OCI-LY7 (cell line): Measurements from ENCODE around the gene ZC3H7B. TPM values are rescaled to one million over a fixed set of nuclear protein-coding genes. Genes with fewer than 3 reads are reported as not detected.

Source experiments
- BruUV-seq: library from RNA; stranded (reverse); fragments of 400-500 nt; replicated peaks from 2 replicates; lab custom pipeline; 2021; lab: Mats Ljungman, UMichigan
- CTCF ChIA-PET: fragments of 300-600 bp; sonication (Branson Sonifier 250); formaldehyde crosslinking; loops from one replicate; lab custom pipeline; 2022; ENCODE audit warnings: antibody characterized with exemption; ENCODE audit not compliant: unreplicated experiment; lab: Charles Lee
- POLR2A ChIA-PET: fragments of 300-600 bp; sonication (Branson Sonifier 250); formaldehyde crosslinking; loops from one replicate; lab custom pipeline; 2022; ENCODE audit warnings: antibody characterized with exemption; lab: Charles Lee
- DNase-seq: peaks from one replicate; pipeline ENCODE4 v3.0.0-alpha.2; 2015; ENCODE audit warnings: low spot score
- H2AFZ ChIP-seq: fragments of 200-600 bp; sonication (generic), shearing (Covaris generic); 2 replicates; pipeline ENCODE4 v1.6.1; 2014; ENCODE audit warnings: mild to moderate bottlenecking, antibody characterized with exemption, low read length, moderate library complexity
- H3K27ac ChIP-seq: fragments of 200-600 bp; sonication (generic); 2 replicates; pipeline ENCODE4 v1.5.1; 2014; ENCODE audit warnings: mixed run types, low read depth, mild to moderate bottlenecking, moderate library complexity, low read length, inconsistent platforms; ENCODE audit not compliant: poor library complexity, severe bottlenecking
- H3K36me3 ChIP-seq: fragments of 200-600 bp; sonication (generic); 2 replicates; pipeline ENCODE4 v1.6.1; 2014; ENCODE audit warnings: mild to moderate bottlenecking, antibody characterized with exemption, low read length, moderate library complexity, mixed read lengths; ENCODE audit not compliant: insufficient read depth
- H3K4me1 ChIP-seq: fragments of 200-600 bp; sonication (generic); 2 replicates; pipeline ENCODE4 v1.5.1; 2014; ENCODE audit warnings: mild to moderate bottlenecking, low read length; ENCODE audit not compliant: insufficient read depth, poor library complexity, severe bottlenecking
- H3K4me2 ChIP-seq: fragments of 200-600 bp; sonication (generic); 2 replicates; pipeline ENCODE4 v1.6.1; 2014; ENCODE audit warnings: mild to moderate bottlenecking, low read length
- H3K4me3 ChIP-seq: fragments of 200-600 bp; sonication (generic); 2 replicates; pipeline ENCODE4 v1.5.1; 2014; ENCODE audit warnings: mild to moderate bottlenecking, low read depth, low read length; ENCODE audit not compliant: poor library complexity, severe bottlenecking
- H3K79me2 ChIP-seq: fragments of 200-600 bp; sonication (generic); 2 replicates; pipeline ENCODE4 v1.6.1; 2016; ENCODE audit warnings: low read depth, mild to moderate bottlenecking, low read length, moderate library complexity, mixed read lengths; ENCODE audit not compliant: insufficient read depth
- H3K9me2 ChIP-seq: fragments of 200-600 bp; sonication (generic); 2 replicates; pipeline ENCODE4 v1.6.1; 2016; ENCODE audit warnings: mild to moderate bottlenecking, low read length, mixed read lengths; ENCODE audit not compliant: insufficient read depth
- H3K9me3 ChIP-seq: fragments of 200-600 bp; sonication (generic); 2 replicates; pipeline ENCODE4 v1.6.1; 2014; ENCODE audit warnings: mild to moderate bottlenecking, mixed run types, low read length, mixed read lengths
- H4K20me1 ChIP-seq: fragments of 200-600 bp; sonication (generic); 2 replicates; pipeline ENCODE4 v1.6.1; 2014; ENCODE audit warnings: mild to moderate bottlenecking, antibody characterized with exemption, low read length, moderate library complexity, mixed read lengths; ENCODE audit not compliant: insufficient read depth
- CTCF ChIP-seq: fragments of 200-600 bp; sonication (generic); conservative IDR thresholded peaks from 2 replicates; pipeline ENCODE4 v1.5.1; 2014; ENCODE audit warnings: mild to moderate bottlenecking, antibody characterized with exemption, low read length, moderate library complexity, mixed read lengths
- EZH2phosphoT487 ChIP-seq: fragments of 200-600 bp; sonication (generic); IDR thresholded peaks from 2 replicates; pipeline ENCODE4 v1.6.1; 2018; ENCODE audit warnings: low read depth, borderline replicate concordance, mild to moderate bottlenecking, mixed run types, antibody characterized with exemption, low read length, moderate library complexity, mixed read lengths
- intact Hi-C: fragments of 100-400 bp; cut with micrococcal nuclease; formaldehyde crosslinking; loops from one replicate; pipeline ENCODE4 v1.10.0; 2022; ENCODE audit not compliant: unreplicated experiment
- total RNA-seq, 2 experiments: library from RNA; depleted of rRNA in 1 of 2; stranded (reverse); fragments of >200 nt in 1 of 2; shearing (Covaris generic) in 1 of 2; gene quantifications; 2 replicates each; pipeline ENCODE4 v1.2.3, GENCODE V29; 2014 to 2022

ZC3H7B gene
- total RNA-seq, 2 experiments from 2014 or later: 46.7 to 56.3 TPM

- intact Hi-C loops: no loop called here
- POLR2A ChIA-PET: no interaction called here
- Histone ChIP-seq H3K4me3 (no peak overlapping the region), H3K79me2 (no peaks in the 10 kb centered on the region), H4K20me1 (no peaks in the 10 kb centered on the region), H3K4me2 (no peak overlapping the region), H3K4me1 (no peaks in the 10 kb centered on the region), H3K36me3 (peaks cover 26% of the 10 kb centered on the region), H3K9me2 (no peaks in the 10 kb centered on the region), H2AFZ (no peak overlapping the region), H3K9me3 (no peaks in the 10 kb centered on the region), H3K27ac (no peak overlapping the region)
- CTCF ChIA-PET: no interaction called here
- no peak for TF ChIP-seq EZH2phosphoT487
- TF ChIP-seq CTCF: no peak
- no TSS peak for BruUV-seq
- DNase-seq: no peak
These were observed 94.4 kb downstream of the ZC3H7B start for GRCh38 chr22:41395531-41396240.

GRCh38 chr22:41397143-41397811, 96.0 kb downstream of the ZC3H7B start:
- CTCF ChIA-PET: no interaction called here

More at GRCh38 chr22:41397143-41397811, 96.0 kb downstream of the ZC3H7B start:
- peaks cover 16% of the 10 kb centered on the region; the same call in 1 of the 2 replicates for H3K36me3 ChIP-seq
- TF ChIP-seq EZH2phosphoT487 (no peak), CTCF (no peak)
- H3K79me2 ChIP-seq: no peaks in the 10 kb centered on the region
- intact Hi-C loops: no loop called here
- POLR2A ChIA-PET: no interaction called here
- no peak overlapping the region for H3K27ac ChIP-seq
- H3K4me3 ChIP-seq: no peak overlapping the region
- no peak overlapping the region for H3K4me2 ChIP-seq
- H3K4me1 ChIP-seq: no peaks in the 10 kb centered on the region
- DNase-seq: no peak
- no peaks in the 10 kb centered on the region for H3K9me2 ChIP-seq
- H2AFZ ChIP-seq: no peak overlapping the region
- BruUV-seq: no TSS peak
- H3K9me3 ChIP-seq: no peaks in the 10 kb centered on the region
- no peaks in the 10 kb centered on the region for H4K20me1 ChIP-seq
